Heart right ventricle (tissue), 16 donors: ENCODE measurements around the gene DDAH1. TPM values are rescaled to one million over a fixed set of nuclear protein-coding genes. Genes with fewer than 3 reads are reported as not detected.

Source experiments
- ATAC-seq, 8 donors: fragments of 200-7000 bp; cut with Tn5 transposase; one replicate each; pipeline ENCODE4 v1.9.1; 2020; ENCODE audit warnings: mild to moderate bottlenecking in 8 of 8, moderate library complexity in 8 of 8, moderate number of reproducible peaks in 1 of 8
- DNase-seq, 2 donors: peaks; one replicate each; pipeline ENCODE4 v3.0.0-alpha.2; 2020
- H3K27ac ChIP-seq, 10 donors: fragments of 200-600 bp; sonication (generic) in 2 of 10; one replicate each; pipeline versions ENCODE4 v1.5.0 to v1.8.0; 2020 to 2022; ENCODE audit warnings: mild to moderate bottlenecking in 3 of 10
- H3K27me3 ChIP-seq, 7 donors: fragments of 200-600 bp; one replicate each; pipeline ENCODE4 v1.8.0; 2021 to 2022; ENCODE audit warnings: mild to moderate bottlenecking in 2 of 7
- H3K36me3 ChIP-seq, 9 donors: fragments of 200-600 bp; sonication (generic) in 1 of 9; one replicate each; pipeline versions ENCODE4 v1.5.0 to v1.8.0; 2020 to 2022; ENCODE audit warnings: mild to moderate bottlenecking in 2 of 9
- H3K4me1 ChIP-seq, 9 donors: fragments of 200-600 bp; sonication (generic) in 1 of 9; one replicate each; pipeline versions ENCODE4 v1.5.0 to v1.8.0; 2020 to 2022; ENCODE audit warnings: mild to moderate bottlenecking in 4 of 9
- H3K4me3 ChIP-seq, 10 donors: fragments of 200-600 bp; sonication (generic) in 2 of 10; one replicate each; pipeline versions ENCODE4 v1.5.0 to v1.8.0; 2020 to 2022; ENCODE audit warnings: mild to moderate bottlenecking in 7 of 10, moderate library complexity in 2 of 10
- H3K9me3 ChIP-seq, 11 donors: fragments of 200-600 bp in 10 of 11; sonication (generic) in 2 of 11; one replicate each; pipeline versions ENCODE4 v1.5.0 to v1.8.0; 2013 to 2022; ENCODE audit warnings: mild to moderate bottlenecking in 2 of 11, control low read depth in 1 of 11, moderate library complexity in 1 of 11
- CTCF ChIP-seq, 9 donors: fragments of 200-600 bp; sonication (generic) in 2 of 9; IDR thresholded peaks; one replicate each; pipeline versions ENCODE4 v1.5.0 to v1.8.0; 2021 to 2022; ENCODE audit warnings: antibody characterized with exemption in 9 of 9, mild to moderate bottlenecking in 5 of 9, moderate library complexity in 1 of 9
- WGBS, 2 donors: extraction: QIAGEN DNeasy Blood & Tissue Kit; methylation state at CpG; one replicate each; pipeline ENCODE4 v1.1.7; 2013; ENCODE audit warnings: inconsistent platforms in 1 of 2; 5-methylcytosine and 5-hydroxymethylcytosine counted together
- intact Hi-C, 10 donors: fragments of 100-400 bp; cut with DNase I; formaldehyde crosslinking; loops; one replicate each; pipeline versions ENCODE4 v1.11.1 to v1.14.2; 2022
- polyA plus RNA-seq, 2 donors: library from polyadenylated mRNA; stranded (reverse); fragments of 200-250 nt; gene quantifications; one replicate each; pipeline ENCODE4 v1.2.3, GENCODE V29; 2013
- total RNA-seq, 10 donors: library from RNA; stranded (reverse); fragmentation: NEBNext Ultra II Directional in 3 of 10; extraction: Animal tissue kit (Norgen Biotek cat#: 25700) in 3 of 10; gene quantifications; one replicate each; pipeline versions ENCODE4 v1.2.1 to v1.2.4, GENCODE V29; 2021 to 2023
- donor health status: Arrhythmogenic right ventricular cardiomyopathy.
- donor health status: ischemic (EF 13 %, LVEDD 7.1; RV severe dilation, severe dysfunction).
- donor health status: healthy with polysubstance abuse.
- donor health status: DM: no; HTN: yes; CAD: no.
- donor health status: DM: no; HTN: no; CAD: no.
- donor health status: ischemic (EF 25% LVEDD 6.9; RV normal size, moderate dysfunction).
- donor health status: ischemic (EF 25% LVEDD 5.7; RV mildly dilated, moderate dysfunction).
- donor health status: healthy.
- donor health status: DM: yes; HTN: yes; CAD: no.
- donor health status: Ischemic cardiomyopathy.
- donor health status: ischemic (EF 35%, LVEDD 5.7; RV mildly dilated, moderate dysfunction).
- donor health status: nonischemic (EF 11% LVEDD 7.7; RV severe dilation, severe dysfunction).
- donor health status: DM: yes; HTN: yes; CAD: no.
- donor health status: PGD.
- donor health status: ischemic (EF 29% LVEDD 5.4; RV normal size, mild dysfunction).
- donor health status: nonischemic (EF 23%, LVEDD 6.1; RV moderate dilation, normal function).

DDAH1 gene
- total and polyA plus RNA-seq, 12 donors = 2.7 to 29.0 (median 16.6) TPM

- 71% methylated on average over 5 of the region's 5 CpGs for WGBS, 2 donors
- DNase-seq (no peak), ATAC-seq (no peak)
- intact Hi-C loops = loop anchor here in 1 of 10 donors (10.0 kb wide), 1 partner anchor 147 kb away; the partner anchor contains the start of gene DDAH1
- Histone ChIP-seq H3K9me3 (no peaks in the 10 kb centered on the region), H3K27me3 (no peaks in the 10 kb centered on the region), H3K36me3 (no peaks in the 10 kb centered on the region), H3K4me3 (no peak overlapping the region), H3K4me1 (peaks cover 0 to 58% (median 42%) of the 10 kb centered on the region in 9 donors), H3K27ac (no peak overlapping the region)
- no peak for TF ChIP-seq CTCF (IDR thresholded peaks at IDR 0.05)
Observed at GRCh38 chr1:85317560-85317959, 147.4 kb downstream of the DDAH1 start.

- intact Hi-C loops = loop anchor here in 1 of 10 donors (10.0 kb wide), 1 partner anchor 148 kb away; the partner anchor contains the start of gene DDAH1
- WGBS, 2 donors = 93 to 96% methylated on average over 2 of the region's 2 CpGs
- peaks cover 0 to 58% (median 40%) of the 10 kb centered on the region in 9 donors for H3K4me1 ChIP-seq
- H3K4me3 ChIP-seq = no peak overlapping the region
- TF ChIP-seq CTCF (IDR thresholded peaks at IDR 0.05) = no peak
- no peaks in the 10 kb centered on the region for H3K36me3 ChIP-seq
- H3K27ac ChIP-seq = peak overlapping the region; percentile 26 to 94 (median 80)
- H3K9me3 ChIP-seq = no peaks in the 10 kb centered on the region
- no peak for DNase-seq
- no peaks in the 10 kb centered on the region for H3K27me3 ChIP-seq
- ATAC-seq = no peak
Observed at GRCh38 chr1:85316321-85316720, 148.6 kb downstream of the DDAH1 start.

- H3K27me3 ChIP-seq = no peaks in the 10 kb centered on the region
- no peaks in the 10 kb centered on the region for H3K36me3 ChIP-seq
- H3K27ac ChIP-seq = peak overlapping the region; percentile 35 to 94 (median 80)
- H3K9me3 ChIP-seq = no peaks in the 10 kb centered on the region
- DNase-seq (peak in 1 of 2 donors; percentile 56), ATAC-seq (peak; percentile 56 to 84 (median 74))
- no peak for TF ChIP-seq CTCF (IDR thresholded peaks at IDR 0.05)
- WGBS, 2 donors = 43 to 66% methylated on average over 8 of the region's 8 CpGs
- H3K4me1 ChIP-seq = peaks cover 0 to 57% (median 36%) of the 10 kb centered on the region in 9 donors
- intact Hi-C loops = loop anchor here in 1 of 10 donors (10.0 kb wide), 1 partner anchor 149 kb away; the partner anchor contains the start of gene DDAH1
- no peak overlapping the region for H3K4me3 ChIP-seq
Observed at GRCh38 chr1:85315789-85316188, 149.2 kb downstream of the DDAH1 start.

GRCh38 chr1:85314726-85315125, 150.2 kb downstream of the DDAH1 start:
- intact Hi-C loops = loop anchor here in 1 of 10 donors (5.0 to 10.0 kb wide), 2 partner anchors 150 to 268 kb away; partner anchors contain the start of genes CCN1 and DDAH1
- no peak for TF ChIP-seq CTCF (IDR thresholded peaks at IDR 0.05)

More at GRCh38 chr1:85314726-85315125, 150.2 kb downstream of the DDAH1 start:
- no peak overlapping the region for H3K4me3 ChIP-seq
- no peaks in the 10 kb centered on the region for H3K9me3 ChIP-seq
- H3K4me1 ChIP-seq = peaks cover 0 to 47% (median 30%) of the 10 kb centered on the region in 9 donors
- DNase-seq (no peak), ATAC-seq (peak in 1 of 8 donors; percentile 22)
- no peaks in the 10 kb centered on the region for H3K27me3 ChIP-seq
- no peaks in the 10 kb centered on the region for H3K36me3 ChIP-seq
- H3K27ac ChIP-seq = peak overlapping the region; percentile 61 to 94 (median 80)
